Activated naive CD4-positive, alpha-beta T cell treated with anti-CD3 and anti-CD28 coated beads, Interleukin-2, amount 50 U/mL, for 24 hours (primary cell): ENCODE data around the gene ATP1A2.

ENCODE experiments used
- H3K27ac Mint-ChIP-seq: one replicate; pipeline ENCODE4 v1.8.0; 2021; ENCODE audit warnings: mild to moderate bottlenecking, mixed read lengths
- H3K27me3 Mint-ChIP-seq: one replicate; pipeline ENCODE4 v1.8.0; 2021; ENCODE audit warnings: mixed read lengths
- H3K36me3 Mint-ChIP-seq: one replicate; pipeline ENCODE4 v1.8.0; 2021; ENCODE audit warnings: mixed read lengths
- H3K4me1 Mint-ChIP-seq: one replicate; pipeline ENCODE4 v1.8.0; 2021; ENCODE audit warnings: mixed read lengths
- H3K4me3 Mint-ChIP-seq: one replicate; pipeline ENCODE4 v1.8.0; 2021; ENCODE audit warnings: mild to moderate bottlenecking, mixed read lengths
- H3K9me3 Mint-ChIP-seq: one replicate; pipeline ENCODE4 v1.8.0; 2021; ENCODE audit warnings: mixed read lengths

Gene ATP1A2

DNA sequence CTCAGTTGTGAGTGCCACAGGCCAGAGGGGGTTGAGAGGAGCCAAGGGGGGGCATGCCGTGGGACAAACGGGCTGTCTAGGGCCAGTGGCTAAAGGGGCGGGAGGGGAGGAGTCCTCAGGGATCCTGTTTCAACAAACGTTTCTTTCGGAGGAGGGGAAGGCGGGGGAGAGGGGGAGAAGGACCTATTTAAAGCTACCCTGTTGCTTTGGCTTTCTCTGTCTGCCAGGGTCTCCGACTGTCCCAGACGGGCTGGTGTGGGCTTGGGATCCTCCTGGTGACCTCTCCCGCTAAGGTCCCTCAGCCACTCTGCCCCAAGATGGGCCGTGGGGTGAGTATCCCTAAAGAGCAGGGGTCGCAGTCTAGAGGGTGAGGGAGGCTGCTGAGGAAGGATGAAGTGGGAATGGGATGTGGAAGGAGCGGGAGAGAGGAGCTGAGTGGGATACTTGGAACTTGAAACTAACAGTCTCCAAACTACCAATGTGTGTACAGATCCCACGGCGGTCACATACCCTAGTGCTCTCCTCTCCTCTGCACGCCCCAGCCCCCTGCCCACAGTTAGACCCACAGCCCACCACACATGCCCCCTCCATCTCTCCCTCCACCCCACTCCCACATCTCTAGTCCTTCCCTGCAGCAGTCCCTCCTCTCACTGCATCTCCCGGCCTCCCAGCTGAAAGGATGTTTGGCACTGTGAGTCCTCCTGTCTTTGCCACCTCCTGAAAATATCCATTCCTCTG is at the start of gene ATP1A2:
TSS of gene ATP1A2 (plus strand) at position 215 of the 738 bp plus-strand sequence. CDS start at position 318, 103 bp downstream.
- H3K9me3 Mint-ChIP-seq = no peaks in the 10 kb centered on the region
- H3K4me1 Mint-ChIP-seq = no peaks in the 10 kb centered on the region
- no peak within 1 kb of the TSS for H3K27ac Mint-ChIP-seq
- no peaks in the 10 kb centered on the region for H3K36me3 Mint-ChIP-seq
- H3K4me3 Mint-ChIP-seq = no peak within 1 kb of the TSS
- peaks cover 3% of the 10 kb centered on the region for H3K27me3 Mint-ChIP-seq

DNA sequence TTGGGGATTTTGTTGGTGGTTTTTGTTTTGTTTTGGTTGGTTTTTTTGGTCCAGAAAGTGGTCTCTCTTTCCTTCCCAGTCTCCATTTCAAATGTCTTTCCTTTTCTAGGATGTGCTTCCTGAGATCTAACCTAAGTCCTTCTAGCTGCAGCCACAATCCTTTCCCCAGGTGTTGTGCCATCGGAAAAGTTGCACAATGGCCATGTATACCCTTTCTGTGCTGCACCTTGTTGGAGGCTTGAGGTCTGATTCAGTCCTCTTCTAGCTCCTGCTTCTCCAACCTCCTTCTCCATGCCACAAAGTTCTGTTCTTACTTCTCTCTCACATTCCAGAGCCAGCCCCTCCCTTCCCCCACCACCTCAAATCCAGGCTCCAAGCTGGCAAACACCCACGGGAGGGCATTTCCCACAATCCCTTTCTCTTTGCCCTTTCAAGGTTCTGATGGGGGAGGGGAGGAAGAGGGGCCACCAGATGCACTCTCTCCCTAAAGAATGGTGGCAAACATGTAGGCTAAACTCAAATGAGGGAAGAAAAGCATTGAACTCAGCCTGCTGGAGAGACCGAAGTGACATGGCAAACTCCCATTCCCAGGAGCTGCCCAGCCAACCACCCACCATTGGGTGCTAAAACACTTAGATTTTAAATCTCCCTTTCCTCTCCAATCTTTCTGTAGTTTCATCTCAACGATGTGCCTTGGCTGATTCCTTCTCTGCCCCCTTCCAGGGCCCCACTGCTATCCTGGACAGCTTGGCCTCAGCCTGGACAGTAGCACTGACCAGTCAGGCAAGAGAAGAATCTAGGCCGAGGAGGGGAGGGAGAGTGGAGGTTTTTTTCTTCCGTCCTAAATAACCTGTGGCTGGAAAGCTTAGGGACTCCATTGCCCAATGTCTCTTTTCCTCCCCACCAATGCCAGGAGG is 48.5 kb upstream of the ATP1A2 start:
- H3K9me3 Mint-ChIP-seq = no peaks in the 10 kb centered on the region
- no peaks in the 10 kb centered on the region for H3K36me3 Mint-ChIP-seq
- peaks cover 12% of the 10 kb centered on the region for H3K4me1 Mint-ChIP-seq
- peaks cover 6% of the 10 kb centered on the region for H3K27me3 Mint-ChIP-seq
- H3K4me3 Mint-ChIP-seq = no peak overlapping the region
- H3K27ac Mint-ChIP-seq = no peak overlapping the region

GRCh38 chr1:160068225-160068624 is 47.3 kb upstream of the ATP1A2 start:
- peaks cover 12% of the 10 kb centered on the region for H3K27me3 Mint-ChIP-seq
- no peaks in the 10 kb centered on the region for H3K9me3 Mint-ChIP-seq
- no peak overlapping the region for H3K27ac Mint-ChIP-seq
- no peaks in the 10 kb centered on the region for H3K36me3 Mint-ChIP-seq
- H3K4me3 Mint-ChIP-seq = no peak overlapping the region
- H3K4me1 Mint-ChIP-seq = peaks cover 12% of the 10 kb centered on the region

DNA sequence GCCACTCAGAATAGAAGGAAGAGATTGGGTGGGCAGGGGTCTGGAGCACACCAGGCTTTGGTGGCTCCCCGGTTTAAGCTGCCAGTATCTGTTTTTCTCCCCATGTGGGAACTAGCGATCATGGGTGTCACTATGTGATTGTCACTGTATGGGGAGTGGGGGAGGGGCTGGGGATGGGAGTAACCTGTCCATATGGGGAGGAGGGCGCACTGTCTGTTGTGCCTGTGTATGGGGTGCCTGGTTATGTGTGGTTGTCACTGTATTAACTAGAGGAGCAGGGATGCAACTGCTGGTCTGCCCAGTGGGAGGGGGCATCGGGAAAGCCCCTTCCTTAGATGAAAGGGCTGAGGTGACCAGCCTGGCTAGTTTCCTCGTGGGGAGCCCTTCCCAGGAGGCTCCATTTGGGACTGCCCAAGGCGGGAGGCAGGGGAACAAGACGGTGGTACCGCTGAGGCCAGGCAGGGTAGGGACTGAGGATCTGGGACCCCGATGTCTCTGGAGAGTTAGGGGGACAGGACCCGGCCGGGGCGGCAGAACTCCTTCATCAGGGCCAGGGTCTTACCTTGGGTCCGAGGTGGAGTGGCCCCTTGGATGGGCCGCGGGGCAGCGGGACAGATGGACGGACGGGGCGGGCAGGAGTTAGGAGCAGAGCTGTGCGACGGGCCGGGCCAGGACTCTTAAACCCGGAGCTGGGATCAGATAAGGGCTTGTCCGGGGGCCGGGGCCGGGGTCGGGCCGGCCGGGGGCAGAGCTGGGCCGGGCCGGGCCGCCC is 45.9 kb upstream of the ATP1A2 start, which contains the start of gene KCNJ10:
TSS of gene KCNJ10 (minus strand) at position 701 of the 772 bp plus-strand sequence. CDS start 27,628 bp downstream, outside the sequence.
- H3K4me3 Mint-ChIP-seq = peak within 1 kb of the TSS; percentile 97
- peaks cover 12% of the 10 kb centered on the region for H3K4me1 Mint-ChIP-seq
- peak within 1 kb of the TSS; percentile 60 for H3K27ac Mint-ChIP-seq
- peaks cover 13% of the 10 kb centered on the region for H3K27me3 Mint-ChIP-seq
- no peaks in the 10 kb centered on the region for H3K36me3 Mint-ChIP-seq
- no peaks in the 10 kb centered on the region for H3K9me3 Mint-ChIP-seq

DNA sequence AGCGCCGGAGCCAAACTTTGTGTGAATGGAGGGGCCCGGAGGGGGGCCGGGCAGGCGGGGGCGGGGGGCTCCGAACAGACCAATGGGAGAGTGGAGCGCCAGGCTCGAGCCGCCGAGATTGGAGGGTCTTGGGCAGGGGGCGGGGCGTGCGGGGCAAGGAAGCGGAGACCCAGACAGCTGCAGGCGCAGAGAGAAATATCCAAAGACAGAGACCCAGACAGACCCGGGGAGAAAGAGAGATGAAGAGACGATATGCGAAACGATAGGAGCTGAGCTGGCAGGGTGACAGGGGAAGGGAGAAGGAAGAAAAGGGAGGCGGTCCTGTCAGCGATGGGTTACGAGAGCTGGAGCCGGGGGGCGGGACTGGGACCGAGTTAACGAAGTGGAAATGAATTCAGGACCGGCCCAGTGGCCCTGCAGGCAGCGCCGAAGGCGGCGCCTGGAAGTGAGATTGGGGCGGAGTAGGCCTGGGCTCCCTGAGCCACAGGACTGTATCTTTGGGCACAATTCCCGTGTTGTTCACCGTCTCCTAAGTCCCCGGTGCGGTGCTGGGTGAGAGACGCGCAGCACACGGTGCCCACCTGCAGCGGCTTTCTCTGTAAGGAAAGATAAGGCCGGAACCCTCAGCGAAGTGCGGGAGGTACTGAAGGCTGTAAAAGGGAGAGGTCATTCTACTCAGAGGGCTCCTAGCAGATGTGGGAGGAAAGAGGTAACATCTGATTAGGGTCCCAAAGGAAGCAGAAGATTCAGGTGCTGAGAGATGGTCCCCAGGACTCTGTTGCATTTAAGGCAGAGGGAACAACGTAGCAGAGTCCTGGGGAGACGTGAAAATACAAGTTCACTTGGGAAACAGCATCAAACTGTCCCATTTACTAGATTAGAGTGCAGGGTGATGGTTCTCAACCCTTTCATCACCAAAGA is 45.1 kb upstream of the ATP1A2 start:
- H3K9me3 Mint-ChIP-seq = no peaks in the 10 kb centered on the region

GRCh38 chr1:160071289-160071688 is 44.3 kb upstream of the ATP1A2 start:
- H3K27ac Mint-ChIP-seq = no peak overlapping the region
- peaks cover 15% of the 10 kb centered on the region for H3K27me3 Mint-ChIP-seq
- H3K36me3 Mint-ChIP-seq = no peaks in the 10 kb centered on the region
- H3K4me1 Mint-ChIP-seq = peaks cover 12% of the 10 kb centered on the region
- no peaks in the 10 kb centered on the region for H3K9me3 Mint-ChIP-seq
- no peak overlapping the region for H3K4me3 Mint-ChIP-seq

More for the DNA sequence above, 45.1 kb upstream of the ATP1A2 start:
- H3K27me3 Mint-ChIP-seq = peaks cover 13% of the 10 kb centered on the region
- H3K4me1 Mint-ChIP-seq = peaks cover 12% of the 10 kb centered on the region
- H3K36me3 Mint-ChIP-seq = no peaks in the 10 kb centered on the region
- peak overlapping the region; percentile 97 for H3K4me3 Mint-ChIP-seq
- peak overlapping the region; percentile 60 for H3K27ac Mint-ChIP-seq

GRCh38 chr1:160074865-160075264 is 40.7 kb upstream of the ATP1A2 start:
- H3K36me3 Mint-ChIP-seq = no peaks in the 10 kb centered on the region
- H3K9me3 Mint-ChIP-seq = no peaks in the 10 kb centered on the region

GRCh38 chr1:160075836-160076235 is 39.7 kb upstream of the ATP1A2 start:
- Mint-ChIP-seq H3K4me3 (no peak overlapping the region), H3K27ac (no peak overlapping the region), H3K36me3 (no peaks in the 10 kb centered on the region), H3K9me3 (no peaks in the 10 kb centered on the region), H3K27me3 (peaks cover 34% of the 10 kb centered on the region), H3K4me1 (peaks cover 3% of the 10 kb centered on the region)

More at GRCh38 chr1:160074865-160075264, 40.7 kb upstream of the ATP1A2 start:
- no peak overlapping the region for H3K4me3 Mint-ChIP-seq
- peaks cover 11% of the 10 kb centered on the region for H3K4me1 Mint-ChIP-seq
- H3K27me3 Mint-ChIP-seq = peaks cover 27% of the 10 kb centered on the region
- H3K27ac Mint-ChIP-seq = no peak overlapping the region

GRCh38 chr1:160076295-160076694 is 39.3 kb upstream of the ATP1A2 start:
- Mint-ChIP-seq H3K4me1 (peaks cover 3% of the 10 kb centered on the region), H3K27ac (no peak overlapping the region), H3K36me3 (no peaks in the 10 kb centered on the region), H3K9me3 (no peaks in the 10 kb centered on the region), H3K4me3 (no peak overlapping the region), H3K27me3 (peaks cover 39% of the 10 kb centered on the region)

GRCh38 chr1:160077486-160077885 is 38.1 kb upstream of the ATP1A2 start:
- H3K4me3 Mint-ChIP-seq = no peak overlapping the region
- peak overlapping the region; percentile 9 for H3K27ac Mint-ChIP-seq
- H3K9me3 Mint-ChIP-seq = no peaks in the 10 kb centered on the region
- no peaks in the 10 kb centered on the region for H3K36me3 Mint-ChIP-seq
- H3K27me3 Mint-ChIP-seq = peaks cover 43% of the 10 kb centered on the region
- H3K4me1 Mint-ChIP-seq = peaks cover 3% of the 10 kb centered on the region

- Mint-ChIP-seq H3K27me3 (peaks cover 38% of the 10 kb centered on the region), H3K27ac (peak overlapping the region; percentile 65), H3K4me3 (no peak overlapping the region), H3K9me3 (no peaks in the 10 kb centered on the region), H3K36me3 (no peaks in the 10 kb centered on the region), H3K4me1 (peaks cover 3% of the 10 kb centered on the region)
Observed at GRCh38 chr1:160078512-160079195, 36.9 kb upstream of the ATP1A2 start.

- Mint-ChIP-seq H3K4me1 (peaks cover 8% of the 10 kb centered on the region), H3K36me3 (no peaks in the 10 kb centered on the region), H3K4me3 (no peak overlapping the region), H3K27me3 (peaks cover 38% of the 10 kb centered on the region), H3K9me3 (no peaks in the 10 kb centered on the region), H3K27ac (no peak overlapping the region)
Observed at GRCh38 chr1:160079448-160079847, 36.1 kb upstream of the ATP1A2 start.

DNA sequence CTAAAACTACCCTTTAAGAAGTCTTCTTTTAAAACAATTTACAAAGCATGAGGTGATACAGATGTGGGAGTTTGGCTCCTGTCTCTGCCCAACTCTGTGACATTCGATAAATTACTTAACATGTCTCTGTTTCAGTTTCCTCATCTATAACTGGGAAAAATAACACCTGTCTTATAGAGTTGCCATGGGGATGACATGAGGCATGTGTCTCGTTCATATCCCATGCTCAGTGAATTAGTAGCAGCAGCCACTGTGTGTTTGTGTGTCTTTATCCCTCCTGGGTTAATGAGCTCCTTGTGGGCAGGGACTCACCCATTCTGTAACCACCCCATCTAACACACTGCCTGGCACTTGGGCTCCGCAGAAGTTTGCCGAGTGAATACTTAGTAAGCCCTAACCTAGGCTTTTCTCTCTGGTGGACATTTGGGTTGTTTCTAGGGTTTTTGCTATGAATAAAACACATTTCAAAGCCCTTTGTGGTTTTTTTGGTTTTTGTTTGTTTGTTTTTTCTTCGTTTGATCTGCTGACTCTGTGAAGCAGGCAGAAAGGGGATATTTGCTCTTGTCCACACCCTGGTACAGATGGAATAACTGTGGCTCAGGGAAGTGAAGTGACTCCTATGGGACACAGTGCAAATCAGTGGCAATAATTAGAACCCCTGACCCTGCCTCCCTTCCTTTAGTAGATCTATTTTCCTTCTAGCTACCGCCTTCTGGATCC is 35.0 kb upstream of the ATP1A2 start:
- Mint-ChIP-seq H3K4me1 (peaks cover 10% of the 10 kb centered on the region), H3K9me3 (no peaks in the 10 kb centered on the region), H3K27ac (no peak overlapping the region), H3K36me3 (no peaks in the 10 kb centered on the region), H3K27me3 (peaks cover 38% of the 10 kb centered on the region), H3K4me3 (no peak overlapping the region)
